ENCODE measurements around the gene RIOX2.

RIOX2 gene

DNA sequence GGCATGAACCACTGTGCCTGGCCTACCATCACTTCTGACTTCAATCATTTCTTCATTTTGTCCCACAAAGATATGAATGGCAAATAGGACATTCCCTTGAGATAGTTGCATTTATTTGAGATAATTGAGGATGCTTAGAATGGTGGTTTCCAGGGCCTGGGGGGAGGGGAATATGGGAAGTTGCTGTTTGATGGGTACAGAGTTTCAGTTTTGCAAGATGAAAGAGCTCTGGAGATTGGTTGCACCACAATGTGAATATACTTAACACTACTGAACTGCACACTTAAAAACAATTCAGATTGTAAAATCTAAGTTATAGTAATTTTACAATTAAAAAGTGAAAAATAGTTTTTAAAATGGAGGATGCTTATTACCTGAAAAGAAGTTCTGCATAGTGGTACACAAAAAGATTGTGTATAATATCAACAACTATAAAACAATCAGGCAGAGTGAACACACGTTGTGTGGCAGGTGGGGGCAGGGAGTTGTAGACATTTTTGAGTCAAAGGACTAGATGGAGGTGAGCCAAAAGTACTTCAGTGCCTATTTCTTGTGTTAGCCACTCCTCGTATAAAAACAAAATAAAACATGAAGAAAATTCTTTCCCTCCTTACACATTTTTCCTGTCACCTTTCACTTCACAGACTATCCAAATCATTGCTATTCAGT is 18.5 kb upstream of the RIOX2 start:
- DNase-seq (ENCODE audit: low read depth) = no peak

DNA sequence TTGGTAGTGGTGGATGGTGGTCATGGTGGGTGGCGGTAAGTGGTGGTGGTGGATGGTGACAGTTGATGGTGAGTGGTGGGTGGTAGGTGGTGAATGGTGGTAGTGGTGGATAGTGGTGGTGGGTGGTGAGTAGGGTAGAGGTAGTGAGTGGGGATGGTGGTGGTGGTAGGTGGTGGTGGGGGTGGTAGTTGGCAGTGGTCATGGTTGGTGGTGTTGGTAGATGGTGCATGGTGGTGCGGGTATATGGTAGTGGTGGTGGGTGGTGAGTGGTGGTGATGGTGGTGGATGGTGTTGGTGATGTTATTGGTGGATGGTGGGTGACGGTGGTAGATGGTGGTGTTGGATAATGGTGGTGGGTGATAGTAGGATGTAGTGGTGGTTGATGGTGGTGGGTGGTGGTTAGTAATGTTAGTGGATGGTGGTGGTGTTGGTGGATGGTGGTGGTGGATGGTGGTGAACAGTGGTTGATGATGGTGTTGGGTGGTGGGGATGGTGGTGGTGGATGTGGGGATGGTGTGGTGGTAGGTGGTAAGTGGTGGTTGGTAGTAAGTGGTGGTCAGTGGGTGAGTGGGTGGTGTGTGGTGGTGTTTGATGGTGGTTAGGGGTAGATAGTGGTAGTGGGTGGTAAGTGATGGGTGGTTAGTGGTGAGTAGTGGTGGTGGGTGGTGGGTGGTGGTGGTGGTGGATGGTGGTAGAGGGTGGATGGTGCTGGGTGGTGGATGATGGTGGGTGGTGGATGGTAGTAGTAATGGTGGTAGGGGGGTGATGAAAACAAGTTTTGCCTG is 16.7 kb upstream of the RIOX2 start:
- no peak for DNase-seq (ENCODE audit: low read depth)

DNA sequence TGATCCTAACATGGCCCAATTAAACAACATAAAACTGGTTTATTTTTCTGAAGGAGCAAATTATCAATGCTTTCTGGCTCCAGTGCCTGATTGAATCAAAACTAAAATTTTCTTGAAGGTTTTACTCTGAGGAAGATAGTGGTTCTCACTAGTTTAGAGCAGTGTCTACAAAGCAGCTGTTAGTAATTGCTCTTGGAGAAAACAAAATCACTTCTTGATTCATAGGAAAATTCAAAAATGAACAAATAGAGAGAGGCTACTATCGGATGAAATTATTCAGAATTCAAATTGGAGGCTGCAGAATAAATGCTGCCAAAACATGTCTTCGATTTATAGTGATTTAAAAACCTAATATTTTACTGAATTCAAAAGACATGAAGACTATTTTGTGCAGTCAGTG is 15.1 kb upstream of the RIOX2 start:
- no peak for DNase-seq (ENCODE audit: low read depth)

DNA sequence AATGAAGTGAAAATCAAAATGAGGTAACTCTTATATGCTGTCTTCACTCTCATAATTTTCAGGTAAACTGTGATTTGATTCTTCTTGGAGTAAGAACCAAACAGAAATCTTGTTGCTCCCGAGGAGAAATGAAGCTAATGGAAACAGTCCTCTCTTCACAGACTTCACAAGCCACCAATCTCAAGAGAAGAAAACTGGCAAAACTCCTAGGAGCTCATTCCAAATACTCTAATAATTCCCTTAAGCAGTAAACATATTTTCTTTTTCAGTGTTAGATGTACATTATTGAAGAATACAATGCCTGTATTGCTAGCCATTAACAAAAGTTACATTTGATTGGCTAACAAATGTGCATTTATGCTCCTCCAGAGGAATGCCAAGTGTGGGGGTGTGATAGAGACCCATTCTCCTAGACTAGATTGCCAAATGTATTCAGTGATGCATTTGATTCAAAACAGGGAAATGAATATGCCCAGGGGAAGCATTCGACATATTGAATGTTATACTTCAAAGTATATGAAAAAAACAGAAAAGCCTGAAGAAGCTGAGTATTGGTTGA is 11.8 kb upstream of the RIOX2 start:
- no peak for DNase-seq (ENCODE audit: low read depth)

DNA sequence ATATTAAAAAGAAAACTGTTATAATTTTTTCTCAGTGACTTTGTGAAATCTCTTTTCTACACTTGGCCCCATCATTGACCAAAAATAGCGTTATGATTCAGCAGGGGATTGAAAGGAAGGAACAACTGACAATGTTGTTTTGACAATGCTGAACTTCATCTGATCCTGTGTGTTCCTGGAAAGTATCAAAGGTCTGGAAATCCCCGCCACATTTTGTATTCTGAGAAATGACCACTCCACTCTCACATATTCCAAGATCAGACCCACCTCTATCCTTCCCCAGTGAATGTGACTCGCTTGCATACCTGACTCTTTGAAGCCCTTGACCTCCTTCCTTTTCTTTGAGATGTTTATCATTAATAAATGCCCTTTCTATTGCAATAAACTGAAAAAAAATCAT is 9.7 kb upstream of the RIOX2 start:
- DNase-seq (ENCODE audit: low read depth) = no peak

DNA sequence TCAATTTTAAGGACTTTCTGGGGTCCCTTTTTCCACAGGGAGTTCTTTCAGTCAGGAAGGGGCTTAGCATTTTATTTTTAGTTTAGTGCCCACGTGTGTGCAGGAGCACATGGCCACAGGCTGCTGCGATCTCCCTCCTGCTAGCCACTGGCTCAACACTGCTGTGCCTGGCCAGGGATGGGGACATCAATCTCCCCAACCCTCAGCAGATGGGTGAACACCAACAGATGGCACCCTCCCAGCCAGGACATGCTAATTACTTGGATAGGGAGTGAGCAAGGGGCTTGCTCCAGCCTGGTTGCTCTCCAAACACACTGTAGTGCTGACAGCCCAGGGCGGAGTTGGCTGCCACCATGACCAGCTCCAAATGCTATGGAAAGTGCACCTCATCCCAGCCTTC is 7.4 kb upstream of the RIOX2 start:
- no peak for DNase-seq (ENCODE audit: low read depth)

DNA sequence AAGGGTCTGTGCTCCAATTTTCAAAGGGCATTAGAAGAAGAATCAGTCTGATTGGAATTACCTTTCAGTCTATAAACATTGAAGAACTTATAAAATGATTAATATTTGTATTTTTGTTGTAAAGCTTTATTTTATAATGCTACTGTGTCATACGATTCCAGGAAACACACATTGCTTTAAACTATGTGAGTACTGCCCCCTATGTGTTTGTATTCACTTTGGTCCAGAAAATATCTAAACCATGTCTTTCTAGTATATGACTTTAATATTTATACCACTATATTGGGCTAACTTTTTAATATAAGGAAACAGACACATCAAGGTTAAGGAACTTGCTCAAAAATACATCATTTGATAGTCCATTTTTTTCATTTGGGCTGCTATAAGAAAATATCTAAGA is 3.2 kb upstream of the RIOX2 start:
- no peak for DNase-seq (ENCODE audit: low read depth)

DNA sequence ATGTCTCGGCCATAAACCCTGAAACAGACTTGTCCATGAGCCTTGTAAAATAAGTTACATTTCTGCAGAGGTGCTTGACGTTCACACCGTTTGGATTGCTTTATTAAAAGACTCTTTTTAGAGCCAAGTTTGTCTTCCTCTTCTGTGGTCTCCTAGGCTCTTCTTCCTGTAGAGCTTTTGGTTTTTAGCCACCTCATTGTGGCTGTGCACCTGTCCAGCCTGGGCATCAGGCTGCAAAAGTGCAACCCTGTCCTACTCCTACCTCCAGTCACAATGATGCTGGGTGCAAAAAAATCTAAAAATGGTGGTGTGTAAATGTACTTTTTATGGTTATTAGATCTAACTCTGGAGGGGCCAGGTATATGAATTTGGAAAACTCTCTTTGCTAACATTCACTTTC is 2.8 kb upstream of the RIOX2 start:
- no peak for DNase-seq (ENCODE audit: low read depth)

DNA sequence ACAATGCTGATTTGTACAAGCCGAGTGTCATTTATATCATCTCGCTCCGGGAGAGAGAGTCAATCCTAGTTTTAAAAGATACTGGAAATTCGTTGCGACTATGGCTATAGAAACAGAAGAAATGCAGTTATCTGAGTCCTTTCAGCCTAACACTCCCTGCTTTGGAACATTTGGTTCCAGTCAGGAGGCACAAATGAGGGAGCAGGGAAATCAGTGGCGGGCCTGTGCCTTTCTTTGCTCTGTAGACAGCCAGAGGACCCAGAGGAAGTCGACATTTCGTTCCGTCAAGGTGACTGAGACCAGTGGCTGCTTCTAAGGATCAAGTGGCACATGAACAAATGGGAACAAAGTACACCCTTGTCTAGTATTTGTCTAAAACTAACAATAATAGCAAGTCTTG is 745 bp upstream of the RIOX2 start:
- DNase-seq (ENCODE audit: low read depth) = no peak

DNA sequence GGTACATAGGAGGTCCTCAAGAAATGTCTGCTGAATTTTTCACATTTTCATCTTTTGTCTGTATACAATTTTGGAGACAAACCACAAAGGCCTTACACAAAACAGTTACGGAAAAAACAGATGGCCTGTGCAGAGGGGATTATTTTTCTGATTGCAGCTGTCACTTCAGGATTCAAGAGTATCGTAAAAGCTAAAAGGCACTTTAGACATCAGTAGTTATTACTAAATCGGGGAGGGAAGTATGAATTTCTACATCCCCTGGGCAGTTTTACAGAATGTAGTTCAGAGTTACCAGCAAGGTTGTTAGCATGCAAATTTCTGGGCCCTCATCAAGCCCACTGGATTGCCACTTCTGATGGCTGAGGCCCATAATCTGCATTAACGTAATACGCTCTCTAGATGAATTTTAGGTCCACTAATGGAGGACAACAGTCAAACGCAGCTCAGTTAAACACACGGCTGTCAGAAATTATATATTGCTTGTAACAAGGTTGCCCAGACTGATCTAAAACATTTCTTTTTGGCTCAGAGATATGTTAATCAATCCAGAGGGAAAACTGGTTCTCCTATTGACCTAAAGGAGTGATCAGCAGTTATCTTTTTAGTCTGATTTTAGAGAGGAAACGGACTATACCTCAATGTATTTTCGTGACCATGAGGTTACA is 1.1 kb downstream of the RIOX2 start:
- DNase-seq (ENCODE audit: low read depth) = no peak

DNA sequence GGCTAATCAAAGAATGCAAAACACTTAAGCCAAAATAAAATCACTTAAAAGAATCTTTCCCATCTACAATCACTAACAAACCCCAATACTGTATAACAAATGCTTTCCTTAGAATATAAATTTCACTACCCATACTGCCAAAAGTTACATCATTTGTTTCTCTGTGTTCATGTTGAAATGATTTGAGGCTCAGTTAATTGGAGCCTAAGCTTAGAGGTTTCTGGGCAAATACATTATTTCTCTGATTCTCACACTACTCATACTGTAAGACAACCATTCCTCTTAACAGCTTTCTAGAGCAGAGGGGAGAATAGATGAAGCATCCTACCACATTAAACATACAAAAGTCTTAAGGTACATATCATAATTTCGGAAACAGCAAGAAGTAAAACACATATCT is 2.1 kb downstream of the RIOX2 start:
- DNase-seq (ENCODE audit: low read depth) = no peak

DNA sequence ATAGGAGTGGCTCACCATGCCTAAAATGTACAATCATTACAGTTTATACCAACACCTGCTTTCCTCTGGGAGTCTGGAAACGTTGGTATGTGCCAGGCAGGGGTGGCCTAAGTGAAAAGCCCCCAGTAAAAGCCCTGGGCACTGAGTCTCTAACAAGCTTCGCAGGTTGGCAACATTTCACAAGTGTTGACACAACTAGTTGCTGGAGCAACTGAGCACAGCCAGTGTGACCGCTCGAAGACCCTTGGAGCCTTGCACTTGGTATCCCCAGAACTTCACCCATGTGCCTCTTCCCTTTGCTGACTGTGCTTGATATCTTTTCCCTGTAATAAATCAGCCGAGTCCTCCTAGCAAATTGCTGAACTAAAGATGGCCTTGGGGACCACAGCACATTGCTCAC is 2.7 kb downstream of the RIOX2 start:
- DNase-seq (ENCODE audit: low read depth) = no peak

DNA sequence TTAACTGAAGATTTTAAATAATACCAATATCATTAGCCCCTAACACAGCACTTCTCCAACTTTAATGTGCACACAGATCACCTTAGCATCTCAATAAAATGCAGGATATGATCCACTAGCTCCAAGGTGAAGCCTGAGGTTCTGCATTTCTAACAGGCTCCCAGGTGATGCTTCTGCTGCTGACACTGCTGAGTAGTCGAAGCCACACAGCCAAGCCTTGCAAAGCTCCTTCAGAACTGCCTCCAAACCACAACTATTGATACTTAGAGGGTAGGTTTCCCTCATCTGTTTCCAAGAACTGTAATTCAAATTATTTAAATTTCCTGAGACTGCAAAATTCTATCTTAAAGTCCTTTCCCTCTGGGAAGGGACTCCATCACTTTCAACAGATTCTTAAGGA is 3.9 kb downstream of the RIOX2 start:
- DNase-seq (ENCODE audit: low read depth) = no peak

DNA sequence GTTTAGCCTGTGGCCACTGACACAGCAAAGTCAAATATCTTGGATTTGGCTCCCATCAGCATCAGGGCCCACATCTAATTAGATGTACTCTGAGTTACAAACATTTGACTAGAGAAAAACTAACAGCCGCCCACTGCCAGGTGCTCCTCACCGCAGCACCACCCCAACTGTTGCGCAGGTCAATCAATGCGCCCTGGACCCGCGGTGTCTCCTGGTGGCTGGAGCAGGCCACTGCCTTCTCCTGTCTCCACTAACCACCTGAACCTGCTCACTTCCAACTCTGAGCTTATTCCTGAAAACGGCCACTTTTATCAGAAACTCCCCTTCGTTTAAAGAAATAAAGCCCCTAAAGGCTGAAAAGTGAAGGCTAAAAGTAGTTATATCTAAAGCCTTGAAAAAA is 4.3 kb downstream of the RIOX2 start:
- no peak for DNase-seq (ENCODE audit: low read depth)

DNA sequence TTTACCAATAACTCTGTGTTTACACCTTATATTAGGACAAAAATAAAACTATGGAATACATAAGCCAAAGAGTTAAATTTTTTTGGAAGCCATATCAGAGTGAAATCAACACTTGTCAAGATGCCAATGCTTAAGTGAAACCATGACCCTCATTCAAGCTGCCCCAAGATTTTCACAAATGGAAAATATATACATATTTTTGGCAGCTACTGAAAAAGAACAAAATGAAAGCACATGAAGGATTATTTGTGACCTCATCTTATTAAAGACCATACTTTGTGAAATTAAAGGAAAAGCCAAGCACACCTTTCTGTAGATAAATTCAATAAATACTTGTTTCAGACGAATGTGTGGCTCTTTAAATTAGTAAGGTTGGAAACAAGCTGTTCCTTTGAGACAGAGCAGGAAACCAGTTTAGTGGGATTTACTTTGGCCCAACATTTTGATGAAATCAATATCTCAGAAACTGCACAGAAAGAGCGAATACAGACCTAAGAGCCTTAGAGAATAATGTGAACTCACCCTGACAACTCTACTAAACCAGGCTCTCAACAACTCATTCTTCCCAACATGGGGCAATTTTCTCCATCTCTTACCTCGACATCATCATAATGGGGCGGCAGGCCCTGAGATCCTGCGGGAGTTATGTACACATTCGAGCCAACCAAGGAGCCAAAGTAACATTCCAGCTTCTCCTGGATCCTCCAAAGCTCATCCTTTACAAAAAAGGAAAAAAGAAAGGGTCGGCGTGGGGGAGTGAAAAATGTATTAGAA is 11.1 kb downstream of the RIOX2 start:
- DNase-seq (ENCODE audit: low read depth) = no peak

DNA sequence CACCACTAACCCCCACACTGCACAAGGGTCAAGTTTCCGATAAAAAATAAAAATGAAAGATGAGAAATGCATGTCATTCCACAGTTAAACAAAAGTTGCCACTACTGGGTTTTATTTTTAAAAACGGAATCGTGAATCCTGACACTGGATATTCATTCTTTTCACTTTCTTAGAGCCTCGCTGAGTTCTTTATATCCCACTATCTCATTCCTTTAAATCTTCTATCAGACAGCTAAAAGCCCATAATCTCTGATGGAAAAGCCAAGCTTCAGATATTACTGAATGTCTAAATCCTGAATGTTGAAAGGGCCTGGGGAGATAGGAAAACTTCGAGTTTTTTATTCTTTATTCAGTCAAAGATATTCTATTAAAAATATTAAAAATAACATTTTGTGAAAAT is 11.7 kb downstream of the RIOX2 start:
- peak; percentile 61 for DNase-seq (ENCODE audit: low read depth)

DNA sequence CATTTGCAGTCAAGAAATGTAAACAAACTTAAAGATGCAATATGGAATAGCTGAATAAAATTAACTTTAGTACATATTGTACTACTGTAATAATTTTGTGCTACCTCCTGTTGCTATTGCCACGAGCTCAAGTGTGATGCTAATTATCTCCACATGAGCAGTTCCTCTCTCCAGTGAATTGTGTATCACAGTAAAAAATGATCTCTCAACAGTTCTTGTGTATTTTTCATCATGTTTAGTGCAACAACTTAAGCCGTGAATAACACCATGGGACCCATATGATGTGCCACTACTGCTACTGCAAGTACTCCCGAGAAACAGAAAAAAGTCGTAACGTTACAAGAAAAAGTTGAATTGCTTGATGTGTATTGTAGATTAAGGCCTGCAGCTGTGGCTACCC is 12.4 kb downstream of the RIOX2 start:
- DNase-seq (ENCODE audit: low read depth) = no peak

DNA sequence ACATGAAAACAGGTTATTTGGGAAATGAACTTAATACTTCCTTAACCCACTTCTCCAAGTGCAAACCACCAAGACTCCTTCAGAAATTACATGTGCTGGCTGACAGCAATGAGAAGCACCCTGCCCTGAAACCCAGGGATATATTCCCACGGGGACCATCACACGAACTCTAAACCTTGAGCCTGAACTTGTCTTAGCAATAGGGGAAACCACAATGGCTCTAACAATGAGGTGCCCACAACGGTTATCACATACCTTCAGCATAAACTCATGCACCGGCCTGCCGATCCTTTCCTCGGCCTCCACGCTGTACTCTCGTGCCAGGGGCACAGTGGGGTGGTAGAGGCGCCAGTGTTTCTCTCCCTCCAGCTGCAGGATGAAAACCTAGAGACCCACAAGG is 13.4 kb downstream of the RIOX2 start:
- peak; percentile 33 for DNase-seq (ENCODE audit: low read depth)

DNA sequence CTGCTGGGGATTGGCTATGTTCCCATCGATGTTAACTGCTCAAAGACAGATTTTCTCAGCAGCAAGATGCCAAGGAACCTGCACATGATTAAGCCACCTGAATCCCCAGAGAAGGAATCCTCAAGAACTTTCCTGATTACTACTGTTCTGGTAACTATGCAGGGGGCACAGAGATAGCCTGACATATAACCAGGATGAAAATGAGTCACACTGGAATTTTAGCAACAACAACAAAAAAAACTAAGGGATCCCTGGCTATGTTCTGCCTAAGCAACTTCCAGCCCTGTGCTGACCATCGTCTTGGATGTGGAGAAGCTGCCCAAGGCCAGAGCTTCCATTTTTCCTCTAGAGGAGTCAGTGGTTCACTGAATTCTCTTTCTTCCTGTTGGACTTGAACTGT is 13.8 kb downstream of the RIOX2 start:
- DNase-seq (ENCODE audit: low read depth) = peak; percentile 83

DNA sequence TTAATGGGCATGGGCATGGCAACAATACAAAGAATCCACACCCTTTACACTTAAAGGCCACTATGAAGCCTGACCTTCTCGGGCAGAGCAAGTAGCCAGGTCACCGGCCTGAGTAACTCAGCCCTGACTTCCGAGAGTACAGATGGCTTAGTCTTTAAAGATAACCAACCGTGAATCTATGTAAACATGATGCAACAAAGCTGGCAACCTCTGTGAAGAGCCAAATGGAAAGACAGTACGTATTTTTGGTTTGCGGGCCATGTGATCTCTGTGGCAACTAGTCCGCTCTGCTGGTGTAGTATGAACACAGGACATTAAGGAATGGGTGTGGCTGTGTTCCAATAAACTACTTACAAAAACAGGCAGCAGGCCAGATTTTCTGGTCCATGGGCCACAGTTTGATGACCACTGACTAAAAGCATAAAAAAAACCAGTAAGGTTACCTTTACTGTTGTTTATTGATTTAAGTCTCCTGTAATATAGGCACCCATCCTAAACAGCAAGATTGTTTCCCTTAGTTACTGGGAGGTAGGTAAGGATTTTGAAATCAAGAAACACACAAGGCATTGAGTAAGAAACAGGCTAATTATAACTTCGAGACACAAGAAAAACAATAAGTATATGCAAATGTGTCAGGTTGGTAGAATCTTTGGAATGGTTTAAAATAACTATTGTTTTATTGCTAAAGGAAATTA is 14.5 kb downstream of the RIOX2 start:
- peak; percentile 90 for DNase-seq (ENCODE audit: low read depth)

DNA sequence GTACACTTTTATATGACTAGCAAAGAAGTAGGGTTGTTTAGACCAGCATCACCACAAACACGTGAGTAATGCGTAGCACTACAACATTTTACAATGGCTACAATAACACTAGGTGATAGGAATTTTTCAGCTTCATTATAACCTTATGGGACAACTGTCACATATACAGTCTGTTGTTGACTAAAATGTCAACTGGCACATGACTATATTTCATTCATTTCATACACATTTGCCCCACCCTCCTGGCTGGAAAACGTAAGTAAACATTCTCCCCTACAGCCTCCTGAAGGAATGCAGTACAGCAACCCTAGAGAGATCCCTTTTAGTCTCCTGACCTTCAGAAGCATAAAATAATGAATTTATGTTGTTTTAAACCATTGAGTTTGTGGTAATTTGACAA is 16.2 kb downstream of the RIOX2 start:
- DNase-seq (ENCODE audit: low read depth) = no peak
